ENCODE data around the gene FOXO1. TPM values are rescaled to one million over a fixed set of nuclear protein-coding genes. Genes with fewer than 3 reads are reported as not detected.

Gene FOXO1
- total and polyA plus RNA-seq, 9 of the 15 experiments (the other 6 are each of a cell fraction or from before 2014, with no cell fraction given), result 0.04 to 0.73 (median 0.20) TPM

GRCh38 chr13:40644838-40645604 lies 21.4 kb downstream of the FOXO1 start:
- no TSS peak for BruUV-seq (replicated peaks)
- Histone ChIP-seq H3K9me1 (ENCODE audit: control insufficient read depth, insufficient read depth, low read length) (no peaks in the 10 kb centered on the region), H3K36me3 (ENCODE audit: control insufficient read depth, insufficient read depth, low read length) (no peaks in the 10 kb centered on the region), H3K27ac (ENCODE audit: extremely low read depth, low read depth, low read length) (no peak overlapping the region), H3K4me3 (no peak overlapping the region), H4K20me1 (replicated peaks; ENCODE audit: control insufficient read depth, insufficient read depth, low read length) (no peaks in the 10 kb centered on the region), H3K79me2 (ENCODE audit: control insufficient read depth, insufficient read depth, low read length) (no peaks in the 10 kb centered on the region), H3K4me1 (replicated peaks in 1 of 2; ENCODE audit: control insufficient read depth in 2 of 2, insufficient read depth in 2 of 2, low read length in 2 of 2) (no peaks in the 10 kb centered on the region; a peak in 1 of 5 replicates), H3K9ac (ENCODE audit: insufficient read depth in 1 of 2, low read depth in 2 of 2, low read length in 2 of 2) (no peak overlapping the region), H3K4me2 (ENCODE audit: insufficient read depth, low read length) (no peak overlapping the region), H2AFZ (ENCODE audit: low read depth, low read length) (no peak overlapping the region), H3K9me3 (replicated peaks; ENCODE audit: control insufficient read depth, insufficient read depth, low read depth, low read length) (no peaks in the 10 kb centered on the region), H3K27me3 (ENCODE audit: control insufficient read depth in 2 of 2, insufficient read depth in 2 of 2, low read length in 2 of 2) (peaks cover 3 to 13% of the 10 kb centered on the region in 2 experiments; a peak in 4 of 5 replicates)
- in situ Hi-C loops (cut with MboI), result no loop called here
- no peak for ATAC-seq
- 3% methylated on average over 3 of the region's 3 CpGs for WGBS (ENCODE audit: insufficient coverage, low coverage, missing lambda C conversion rate)
- ChIA-PET CTCF (ENCODE audit: low intra/inter-chr PET ratio) (no interaction called here), POLR2A (no interaction called here)
- intact Hi-C loops (cut with micrococcal nuclease), result no loop called here
- FAIRE-seq, result no peak
- TF ChIP-seq SAFB2 (IDR thresholded peaks at IDR 0.05; ENCODE audit: borderline replicate concordance, low read depth, low read length, severe bottlenecking), result no peak
- no peak for TF ChIP-seq HLTF (IDR thresholded peaks at IDR 0.05)
- no peak for TF ChIP-seq ZNF23 (CRISPR knock-in tag; IDR thresholded peaks at IDR 0.05)
- TF ChIP-seq SREBF2 (CRISPR knock-in tag; IDR thresholded peaks at IDR 0.05), result no peak
- no peak for TF ChIP-seq ZNF12 (CRISPR knock-in tag; IDR thresholded peaks at IDR 0.05)
- no peak for TF ChIP-seq ZBTB2 (IDR thresholded peaks at IDR 0.05)
- TF ChIP-seq CHAMP1 (IDR thresholded peaks at IDR 0.05), result no peak
- TF ChIP-seq PHF21A (IDR thresholded peaks at IDR 0.05; ENCODE audit: borderline replicate concordance, low read depth), result no peak
- TF ChIP-seq ZMIZ1 (IDR thresholded peaks at IDR 0.05; ENCODE audit: low read depth in 2 of 2, low read length in 2 of 2), result no peak
- no peak for DNase-seq (ENCODE audit: extremely low read depth in 1 of 4, low spot score in 3 of 4)
